IPS-18a (cell line): Measurements from ENCODE around the gene PGLYRP2.

Experiments
- H3K27ac ChIP-seq: one replicate; pipeline ENCODE4 v1.5.1; 2013; ENCODE audit warnings: low read length
- H3K27me3 ChIP-seq: one replicate; pipeline ENCODE4 v1.6.1; 2013; ENCODE audit warnings: mild to moderate bottlenecking, low read length; ENCODE audit not compliant: control insufficient read depth, insufficient read depth
- H3K36me3 ChIP-seq: one replicate; pipeline ENCODE4 v1.6.1; 2013; ENCODE audit warnings: low read depth, low read length; ENCODE audit not compliant: control insufficient read depth
- H3K4me1 ChIP-seq: one replicate; pipeline ENCODE4 v1.6.1; 2013; ENCODE audit warnings: low read depth, low read length; ENCODE audit not compliant: control insufficient read depth
- H3K4me3 ChIP-seq: one replicate; pipeline ENCODE4 v1.5.1; 2013; ENCODE audit warnings: low read length
- H3K9ac ChIP-seq: one replicate; pipeline ENCODE4 v1.6.1; 2013; ENCODE audit warnings: mild to moderate bottlenecking, low read length, moderate library complexity
- H3K9me3 ChIP-seq: one replicate; pipeline ENCODE4 v1.6.1; 2013; ENCODE audit warnings: low read depth, low read length; ENCODE audit not compliant: control insufficient read depth

The PGLYRP2 gene

GRCh38 chr19:15441317-15441716 is 38.0 kb downstream of the PGLYRP2 start:
- Histone ChIP-seq H3K4me1 (no peaks in the 10 kb centered on the region), H3K27me3 (no peaks in the 10 kb centered on the region), H3K27ac (no peak overlapping the region), H3K36me3 (no peaks in the 10 kb centered on the region), H3K9me3 (no peaks in the 10 kb centered on the region), H3K9ac (no peak overlapping the region), H3K4me3 (no peak overlapping the region)

GRCh38 chr19:15439821-15440641 is 39.3 kb downstream of the PGLYRP2 start:
- H3K4me3 ChIP-seq = no peak overlapping the region
- H3K9me3 ChIP-seq = no peaks in the 10 kb centered on the region
- no peak overlapping the region for H3K9ac ChIP-seq
- H3K36me3 ChIP-seq = no peaks in the 10 kb centered on the region
- no peaks in the 10 kb centered on the region for H3K4me1 ChIP-seq
- H3K27me3 ChIP-seq = no peaks in the 10 kb centered on the region
- H3K27ac ChIP-seq = no peak overlapping the region

GRCh38 chr19:15439078-15439799 is 40.1 kb downstream of the PGLYRP2 start:
- Histone ChIP-seq H3K4me1 (no peaks in the 10 kb centered on the region), H3K9me3 (no peaks in the 10 kb centered on the region), H3K27ac (no peak overlapping the region), H3K36me3 (no peaks in the 10 kb centered on the region), H3K9ac (no peak overlapping the region), H3K27me3 (no peaks in the 10 kb centered on the region), H3K4me3 (no peak overlapping the region)

- Histone ChIP-seq H3K4me3 (no peak overlapping the region), H3K27ac (no peak overlapping the region), H3K27me3 (no peaks in the 10 kb centered on the region), H3K9me3 (no peaks in the 10 kb centered on the region), H3K4me1 (peaks cover under 1% of the 10 kb centered on the region), H3K36me3 (no peaks in the 10 kb centered on the region), H3K9ac (no peak overlapping the region)
Observed at GRCh38 chr19:15438577-15438976, 40.7 kb downstream of the PGLYRP2 start.

- Histone ChIP-seq H3K9ac (no peak overlapping the region), H3K36me3 (no peaks in the 10 kb centered on the region), H3K27ac (no peak overlapping the region), H3K4me1 (peaks cover 3% of the 10 kb centered on the region), H3K27me3 (no peaks in the 10 kb centered on the region), H3K9me3 (no peaks in the 10 kb centered on the region), H3K4me3 (no peak overlapping the region)
Observed at GRCh38 chr19:15438124-15438496, 41.2 kb downstream of the PGLYRP2 start.

GRCh38 chr19:15437355-15438123 is 41.8 kb downstream of the PGLYRP2 start:
- Histone ChIP-seq H3K9ac (no peak overlapping the region), H3K36me3 (no peaks in the 10 kb centered on the region), H3K4me1 (peaks cover 3% of the 10 kb centered on the region), H3K27me3 (no peaks in the 10 kb centered on the region), H3K4me3 (no peak overlapping the region), H3K27ac (no peak overlapping the region), H3K9me3 (no peaks in the 10 kb centered on the region)

GRCh38 chr19:15436826-15437110 is 42.5 kb downstream of the PGLYRP2 start:
- H3K27ac ChIP-seq = no peak overlapping the region
- no peak overlapping the region for H3K4me3 ChIP-seq
- H3K27me3 ChIP-seq = no peaks in the 10 kb centered on the region
- H3K36me3 ChIP-seq = no peaks in the 10 kb centered on the region
- H3K9ac ChIP-seq = no peak overlapping the region
- H3K4me1 ChIP-seq = peaks cover 3% of the 10 kb centered on the region
- H3K9me3 ChIP-seq = no peaks in the 10 kb centered on the region

GRCh38 chr19:15436012-15436825 is 43.1 kb downstream of the PGLYRP2 start:
- no peak overlapping the region for H3K4me3 ChIP-seq
- no peaks in the 10 kb centered on the region for H3K36me3 ChIP-seq

GRCh38 chr19:15433519-15434069 is 45.7 kb downstream of the PGLYRP2 start:
- H3K27ac ChIP-seq = no peak overlapping the region
- H3K36me3 ChIP-seq = no peaks in the 10 kb centered on the region
- H3K4me3 ChIP-seq = peak overlapping the region; percentile 82
- H3K9ac ChIP-seq = no peak overlapping the region
- no peaks in the 10 kb centered on the region for H3K9me3 ChIP-seq
- H3K27me3 ChIP-seq = no peaks in the 10 kb centered on the region
- H3K4me1 ChIP-seq = peaks cover 3% of the 10 kb centered on the region

More at GRCh38 chr19:15436012-15436825, 43.1 kb downstream of the PGLYRP2 start:
- Histone ChIP-seq H3K27me3 (no peaks in the 10 kb centered on the region), H3K9ac (no peak overlapping the region), H3K9me3 (no peaks in the 10 kb centered on the region), H3K27ac (no peak overlapping the region), H3K4me1 (peaks cover 3% of the 10 kb centered on the region)

GRCh38 chr19:15432629-15433518 is 46.4 kb downstream of the PGLYRP2 start:
- Histone ChIP-seq H3K4me3 (peak overlapping the region; percentile 82), H3K9me3 (no peaks in the 10 kb centered on the region), H3K36me3 (no peaks in the 10 kb centered on the region), H3K9ac (no peak overlapping the region), H3K27me3 (no peaks in the 10 kb centered on the region), H3K4me1 (peaks cover 3% of the 10 kb centered on the region), H3K27ac (no peak overlapping the region)
